PC-9 (cell line): ENCODE results near the gene FAM163B. TPM values are rescaled to one million over a fixed set of nuclear protein-coding genes. Genes with fewer than 3 reads are reported as not detected.

Experiments
- BruUV-seq: library from RNA; stranded (reverse); fragments of 400-500 nt; replicated peaks from 2 replicates; lab custom pipeline; 2021; lab: Mats Ljungman, UMichigan
- CTCF ChIA-PET: fragments of 300-600 bp; sonication (Branson Sonifier 250); formaldehyde crosslinking; loops from one replicate; lab custom pipeline; 2022; ENCODE audit warnings: antibody characterized with exemption; lab: Charles Lee
- POLR2A ChIA-PET: fragments of 300-600 bp; sonication (Branson Sonifier 250); formaldehyde crosslinking; loops from one replicate; lab custom pipeline; 2022; ENCODE audit warnings: antibody characterized with exemption; ENCODE audit not compliant: unreplicated experiment; lab: Charles Lee
- DNase-seq, 2 experiments: peaks; one replicate each; pipeline versions ENCODE4 v3.0.0 to v3.0.0-alpha.2; 2015 to 2022; ENCODE audit warnings: mixed read lengths in 1 of 2
- H2AFZ ChIP-seq: fragments of 200-600 bp; sonication (generic); 2 replicates; pipeline ENCODE4 v1.8.1; 2017; ENCODE audit warnings: antibody characterized with exemption
- H3F3A ChIP-seq: fragments of 200-600 bp; sonication (generic); 2 replicates; pipeline ENCODE4 v1.8.1; 2017; ENCODE audit warnings: antibody characterized with exemption, mild to moderate bottlenecking, low read depth; ENCODE audit not compliant: insufficient read depth
- H3K27ac ChIP-seq: fragments of 200-600 bp; sonication (generic); 2 replicates; pipeline ENCODE4 v1.6.1; 2016; ENCODE audit warnings: mixed run types
- H3K27me3 ChIP-seq: fragments of 200-600 bp; sonication (generic); 2 replicates; pipeline ENCODE4 v1.6.1; 2016; ENCODE audit warnings: low read depth, mixed run types; ENCODE audit not compliant: insufficient read depth
- H3K36me3 ChIP-seq: fragments of 200-600 bp; sonication (generic); 2 replicates; pipeline ENCODE4 v1.6.1; 2016; ENCODE audit warnings: low read depth, mixed run types
- H3K4me1 ChIP-seq: fragments of 200-600 bp; sonication (generic); replicated peaks from 2 replicates; pipeline ENCODE4 v1.6.1; 2016; ENCODE audit warnings: mixed run types; ENCODE audit not compliant: insufficient read depth
- H3K4me2 ChIP-seq: fragments of 200-600 bp; sonication (generic); 2 replicates; pipeline ENCODE4 v1.6.1; 2017; ENCODE audit warnings: mixed run types
- H3K4me3 ChIP-seq: fragments of 200-600 bp; sonication (generic); 2 replicates; pipeline ENCODE4 v1.6.1; 2016; ENCODE audit warnings: mixed run types
- H3K79me2 ChIP-seq: fragments of 200-600 bp; sonication (generic); 2 replicates; pipeline ENCODE4 v1.6.1; 2017; ENCODE audit warnings: low read depth, mixed run types
- H3K9me2 ChIP-seq: fragments of 200-600 bp; sonication (generic); 2 replicates; pipeline ENCODE4 v1.8.1; 2017; ENCODE audit warnings: mild to moderate bottlenecking; ENCODE audit not compliant: insufficient read depth
- H3K9me3 ChIP-seq: fragments of 200-600 bp; sonication (generic); 2 replicates; pipeline ENCODE4 v1.8.1; 2016; ENCODE audit warnings: low read depth; ENCODE audit not compliant: insufficient read depth
- H4K20me1 ChIP-seq: fragments of 200-600 bp; sonication (generic); 2 replicates; pipeline ENCODE4 v1.8.1; 2017; ENCODE audit not compliant: insufficient read depth
- CTCF ChIP-seq: fragments of 200-600 bp; sonication (generic); conservative IDR thresholded peaks from 2 replicates; pipeline ENCODE4 v1.6.1; 2017; ENCODE audit warnings: mixed run types, antibody characterized with exemption, mild to moderate bottlenecking, moderate library complexity
- EZH2 ChIP-seq: fragments of 200-600 bp; sonication (generic); IDR thresholded peaks from 2 replicates; pipeline ENCODE4 v1.8.0; 2017; ENCODE audit warnings: antibody characterized with exemption, low read depth
- intact Hi-C: fragments of 100-400 bp; cut with micrococcal nuclease; formaldehyde crosslinking; loops from one replicate; pipeline ENCODE4 v1.10.0; 2022; ENCODE audit not compliant: unreplicated experiment
- total RNA-seq: library from RNA; stranded (reverse); gene quantifications from 2 replicates; pipeline ENCODE4 v1.2.3, GENCODE V29; 2021

Gene FAM163B
- total RNA-seq, 1 experiment from 2014 or later, result not detected

GRCh38 chr9:133584167-133584558 is 25.0 kb downstream of the FAM163B start:
- no peak for DNase-seq
- ChIA-PET POLR2A (no interaction called here), CTCF (interaction anchor here (0.6 kb wide), 1 partner anchor 50 kb away, joined by 6 read pairs; the partner anchor contains the start of gene ADAMTSL2)
- no peak for TF ChIP-seq EZH2
- no peak for TF ChIP-seq CTCF
- intact Hi-C loops, result no loop called here
- Histone ChIP-seq H2AFZ (no peak overlapping the region), H4K20me1 (no peaks in the 10 kb centered on the region), H3K36me3 (no peaks in the 10 kb centered on the region), H3F3A (no peaks in the 10 kb centered on the region), H3K27me3 (peaks cover 84% of the 10 kb centered on the region), H3K27ac (no peak overlapping the region), H3K9me3 (no peaks in the 10 kb centered on the region), H3K4me2 (no peak overlapping the region), H3K4me3 (no peak overlapping the region), H3K9me2 (no peaks in the 10 kb centered on the region), H3K79me2 (no peaks in the 10 kb centered on the region), H3K4me1 (no peaks in the 10 kb centered on the region)
- no TSS peak for BruUV-seq

- H3K4me1 ChIP-seq, result no peaks in the 10 kb centered on the region
- H3K27ac ChIP-seq, result no peak overlapping the region
- no peaks in the 10 kb centered on the region for H4K20me1 ChIP-seq
- no peaks in the 10 kb centered on the region for H3K79me2 ChIP-seq
- no peak overlapping the region for H3K4me3 ChIP-seq
- TF ChIP-seq CTCF (no peak), EZH2 (no peak)
- ChIA-PET CTCF (interaction anchor here (0.6 kb wide), 3 partner anchors 19 to 49 kb away, joined by 3 to 6 read pairs (median 4); partner anchors contain the start of gene ADAMTSL2), POLR2A (no interaction called here)
- no peak overlapping the region for H2AFZ ChIP-seq
- no peak overlapping the region for H3K4me2 ChIP-seq
- H3K36me3 ChIP-seq, result no peaks in the 10 kb centered on the region
- H3F3A ChIP-seq, result no peaks in the 10 kb centered on the region
- no peak for DNase-seq
- H3K9me2 ChIP-seq, result no peaks in the 10 kb centered on the region
- peaks cover 89% of the 10 kb centered on the region for H3K27me3 ChIP-seq
- no peaks in the 10 kb centered on the region for H3K9me3 ChIP-seq
- intact Hi-C loops, result no loop called here
- BruUV-seq, result no TSS peak
Measured at GRCh38 chr9:133583586-133583985, 25.6 kb downstream of the FAM163B start.

GRCh38 chr9:133583111-133583510 is 26.1 kb downstream of the FAM163B start:
- H3K4me1 ChIP-seq, result no peaks in the 10 kb centered on the region
- no peaks in the 10 kb centered on the region for H3K9me2 ChIP-seq
- H3K4me3 ChIP-seq, result no peak overlapping the region
- H3K36me3 ChIP-seq, result no peaks in the 10 kb centered on the region
- H3K4me2 ChIP-seq, result no peak overlapping the region
- CTCF ChIA-PET, result interaction anchor here (0.6 kb wide), 2 partner anchors 18 to 30 kb away, joined by 3 to 4 read pairs; no protein-coding TSS in a partner anchor
- no peak overlapping the region for H2AFZ ChIP-seq
- BruUV-seq, result no TSS peak
- H3K27ac ChIP-seq, result no peak overlapping the region
- H3K27me3 ChIP-seq, result peaks cover 94% of the 10 kb centered on the region
- no peaks in the 10 kb centered on the region for H3K79me2 ChIP-seq
- H4K20me1 ChIP-seq, result no peaks in the 10 kb centered on the region
- no peak for DNase-seq
- no peaks in the 10 kb centered on the region for H3K9me3 ChIP-seq
- TF ChIP-seq CTCF (no peak), EZH2 (no peak)
- intact Hi-C loops, result no loop called here
- POLR2A ChIA-PET, result no interaction called here
- no peaks in the 10 kb centered on the region for H3F3A ChIP-seq
